NCI-H1092 treated with DMSO at 0.1 percent for 48 hours (cell line): ENCODE results near the gene NEK11.
"Not testable (repeated sequence)": the region's sequence is repeated elsewhere in the genome, so short reads cannot be mapped to it uniquely, and the experiment has no call there.

Source experiments
- DNase-seq: peaks from one replicate; lab custom pipeline; 2025; lab: John Stamatoyannopoulos, UW

Gene NEK11

DNA sequence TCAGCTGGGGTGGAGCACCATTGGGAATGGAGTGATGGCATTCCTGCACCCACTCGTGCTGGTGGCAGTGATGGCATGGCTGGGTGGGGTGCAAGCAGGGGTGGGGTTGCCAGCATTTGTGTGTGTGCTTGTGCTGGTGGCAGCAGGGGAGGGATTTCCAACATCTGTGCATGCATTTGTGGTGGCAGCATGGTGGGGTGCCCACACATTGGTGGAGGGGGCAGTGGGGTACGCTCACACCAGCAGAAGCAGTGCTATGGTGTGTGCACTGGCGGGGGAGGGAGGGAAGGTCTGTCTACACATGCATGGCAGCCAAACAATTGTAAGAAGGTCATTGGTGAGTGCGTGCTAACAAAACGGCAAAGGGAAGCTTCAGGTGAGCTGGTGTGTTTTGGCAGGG, 278.2 kb downstream of the NEK11 start:
- no peak for DNase-seq

DNA sequence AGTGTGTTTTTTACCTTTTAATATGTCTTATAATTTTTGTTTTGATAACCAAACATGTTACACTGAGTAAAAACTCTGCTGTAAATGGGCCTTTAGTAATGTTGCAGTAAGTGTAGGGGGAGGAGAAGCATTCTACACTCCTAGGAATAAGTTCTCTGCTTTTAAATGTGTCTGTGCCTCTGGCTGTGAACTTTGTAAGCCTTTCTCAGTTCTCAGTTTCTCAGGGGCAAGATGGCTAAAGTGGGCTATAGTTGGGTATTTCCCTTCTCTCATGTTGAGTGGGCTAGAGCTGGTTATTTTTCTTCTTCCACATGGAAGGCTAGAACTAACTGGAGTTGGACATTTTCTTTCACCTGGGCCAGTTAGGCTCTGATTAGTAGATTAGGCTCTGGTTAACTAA, 279.6 kb downstream of the NEK11 start:
- DNase-seq, result no peak

DNA sequence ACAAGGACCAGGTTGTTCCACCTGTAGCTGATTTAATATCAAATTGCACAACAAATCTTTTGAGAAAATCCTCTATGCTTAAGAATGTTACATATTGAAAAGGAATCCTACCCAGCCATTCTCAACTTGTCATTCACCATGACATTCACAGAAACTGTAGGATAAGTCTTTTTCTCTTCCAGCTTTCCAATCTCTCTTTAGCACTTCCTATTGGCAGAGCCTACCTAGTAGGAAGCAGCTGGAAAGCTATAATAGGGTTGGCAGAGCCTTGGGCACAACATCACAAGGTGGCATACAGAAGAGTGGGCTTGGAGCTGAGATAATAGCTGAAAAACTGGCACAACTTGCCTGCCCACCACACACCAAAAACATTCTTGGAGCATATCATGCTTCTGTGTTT, 287.6 kb downstream of the NEK11 start:
- DNase-seq, result no peak

- no peak for DNase-seq
These were observed 288.5 kb downstream of the NEK11 start for GRCh38 chr3:131315162-131315561.

DNA sequence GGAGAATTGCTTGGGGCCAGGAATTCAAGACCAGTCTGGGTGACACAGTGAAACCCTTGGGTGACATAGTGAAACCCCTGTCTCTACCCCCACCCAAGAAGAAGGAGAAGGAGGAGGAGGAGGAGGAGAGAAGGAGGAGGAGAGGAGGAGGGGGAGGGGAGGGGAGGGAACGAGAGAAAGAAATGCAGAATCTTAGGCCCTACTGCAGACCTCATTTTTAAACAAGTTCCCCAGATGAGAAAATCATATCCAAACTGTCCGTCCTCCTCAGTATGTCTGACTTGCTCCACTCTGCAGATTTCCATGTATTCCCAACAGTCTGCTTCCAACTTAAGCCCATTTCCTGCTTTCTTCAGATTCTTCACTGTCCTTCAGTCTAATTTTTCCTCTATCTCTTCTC, 291.0 kb downstream of the NEK11 start:
- no peak for DNase-seq

DNA sequence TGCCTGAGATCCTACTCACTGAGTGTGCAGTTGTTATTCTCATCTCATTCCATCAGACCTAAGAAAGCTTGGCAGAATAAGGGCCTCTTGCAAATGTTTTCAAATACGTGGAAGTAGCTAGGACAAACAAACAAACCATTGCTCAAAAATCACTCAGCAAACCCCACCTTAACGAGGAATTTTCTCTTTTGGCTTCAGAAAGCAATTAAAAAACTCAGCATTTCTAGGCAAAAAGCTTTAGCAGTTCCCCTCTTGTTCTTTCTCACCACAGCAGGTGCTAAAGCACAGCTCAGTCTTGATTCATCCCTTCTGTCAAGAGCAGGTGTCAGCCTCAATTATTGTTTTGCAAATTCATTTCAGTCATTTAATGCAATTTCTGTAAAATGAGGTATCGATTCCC, 296.3 kb downstream of the NEK11 start:
- DNase-seq, result no peak

DNA sequence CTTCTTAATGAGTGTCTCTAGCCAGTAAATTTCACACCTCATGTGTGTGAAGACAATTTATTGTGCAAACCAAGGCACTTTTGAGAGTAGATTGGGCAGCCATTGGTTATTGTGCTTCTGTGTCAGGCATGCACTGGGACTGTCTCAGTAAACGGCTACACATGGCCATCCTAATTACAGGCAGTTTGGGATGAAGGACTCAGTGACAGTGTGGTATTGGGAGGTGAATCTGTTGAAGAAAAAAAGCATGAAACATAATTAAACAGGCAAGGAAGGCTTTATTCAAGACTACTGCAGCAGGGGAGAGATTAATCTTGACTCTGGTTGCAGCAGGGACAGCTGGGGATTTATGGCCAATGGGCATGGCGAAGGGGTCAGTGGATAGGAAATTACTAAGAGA, 297.1 kb downstream of the NEK11 start:
- DNase-seq, result no peak

- DNase-seq, result no peak
These were observed 298.2 kb downstream of the NEK11 start for GRCh38 chr3:131324923-131325322.

GRCh38 chr3:131326307-131326706, 299.6 kb downstream of the NEK11 start:
- no peak for DNase-seq

- DNase-seq, result no peak
These were observed 302.0 kb downstream of the NEK11 start for GRCh38 chr3:131328721-131329120.

DNA sequence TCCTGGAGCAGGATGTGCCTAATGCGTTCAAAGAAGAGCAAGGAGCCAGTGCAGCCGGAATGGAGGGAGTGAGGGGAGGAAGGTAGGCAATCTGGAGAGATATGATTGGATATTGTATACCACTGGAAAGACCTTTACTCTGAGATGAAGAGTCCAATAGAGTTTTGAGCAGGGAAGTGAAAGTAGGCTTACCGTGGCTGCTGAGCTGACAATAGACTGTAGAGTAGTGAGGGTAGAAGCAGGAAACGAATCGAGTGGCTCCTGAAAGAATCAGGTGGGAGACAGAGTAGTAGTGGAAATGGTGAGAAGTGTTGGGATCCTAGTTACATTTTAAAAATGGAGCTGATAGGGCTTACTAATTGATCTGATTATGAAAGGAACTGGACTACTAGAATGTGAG, 303.1 kb downstream of the NEK11 start:
- DNase-seq, result no peak

GRCh38 chr3:131331456-131332085, 304.9 kb downstream of the NEK11 start:
- DNase-seq, result not testable (repeated sequence)

- DNase-seq, result no peak
These were observed 312.4 kb downstream of the NEK11 start for GRCh38 chr3:131338948-131339640.

DNA sequence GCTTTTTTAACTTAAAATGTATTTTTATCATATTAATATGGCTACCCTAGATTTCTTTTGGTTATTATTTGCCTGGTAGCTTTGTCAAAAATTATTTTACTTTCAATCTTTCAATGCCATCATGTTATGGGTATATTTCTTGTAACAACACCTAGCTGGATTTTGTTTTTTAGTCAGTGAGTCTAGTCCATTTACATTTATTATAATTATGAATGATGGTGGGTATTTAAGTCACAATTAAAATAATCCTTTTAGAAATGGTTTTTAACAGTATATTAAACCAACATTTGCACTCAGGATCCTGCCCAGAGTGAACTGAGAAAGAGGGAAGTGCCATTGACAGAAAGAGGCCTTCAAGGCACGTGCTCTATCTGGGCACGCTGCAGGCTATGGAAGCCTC, 315.1 kb downstream of the NEK11 start:
- DNase-seq, result no peak

DNA sequence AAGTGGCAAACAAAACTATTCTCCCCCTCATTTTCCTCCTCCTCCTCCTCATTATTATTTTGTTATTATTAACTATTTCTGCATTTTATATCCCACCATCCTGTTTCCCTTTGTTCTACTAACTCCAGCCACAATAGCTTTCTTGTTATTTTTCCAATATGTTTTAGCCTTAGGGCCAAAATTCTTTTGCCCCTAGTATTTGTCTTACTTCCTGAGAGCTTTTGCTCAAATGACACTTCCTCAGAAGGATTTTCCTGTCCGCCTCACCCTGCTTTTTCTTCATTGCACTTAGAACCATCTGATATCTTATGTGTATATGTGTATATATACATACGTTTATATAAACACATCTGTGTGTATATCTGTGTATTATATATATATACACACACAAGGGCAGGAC, 322.2 kb downstream of the NEK11 start:
- DNase-seq, result no peak

DNA sequence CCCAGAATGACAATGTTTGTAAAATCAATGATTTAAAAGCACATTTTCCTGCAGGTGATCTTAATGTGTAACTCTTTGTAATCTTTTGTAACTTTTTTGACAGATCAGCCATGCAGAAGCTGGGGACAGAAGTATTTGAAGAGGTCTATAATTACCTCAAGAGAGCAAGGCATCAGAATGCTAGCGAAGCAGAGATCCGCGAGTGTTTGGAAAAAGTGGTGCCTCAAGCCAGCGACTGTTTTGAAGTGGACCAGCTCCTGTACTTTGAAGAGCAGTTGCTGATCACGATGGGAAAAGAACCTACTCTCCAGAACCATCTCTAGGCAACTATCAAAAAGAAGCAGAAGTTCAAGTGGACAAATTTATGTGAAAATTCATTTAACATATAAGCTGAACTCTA, 322.8 kb downstream of the NEK11 start:
- no peak for DNase-seq

DNA sequence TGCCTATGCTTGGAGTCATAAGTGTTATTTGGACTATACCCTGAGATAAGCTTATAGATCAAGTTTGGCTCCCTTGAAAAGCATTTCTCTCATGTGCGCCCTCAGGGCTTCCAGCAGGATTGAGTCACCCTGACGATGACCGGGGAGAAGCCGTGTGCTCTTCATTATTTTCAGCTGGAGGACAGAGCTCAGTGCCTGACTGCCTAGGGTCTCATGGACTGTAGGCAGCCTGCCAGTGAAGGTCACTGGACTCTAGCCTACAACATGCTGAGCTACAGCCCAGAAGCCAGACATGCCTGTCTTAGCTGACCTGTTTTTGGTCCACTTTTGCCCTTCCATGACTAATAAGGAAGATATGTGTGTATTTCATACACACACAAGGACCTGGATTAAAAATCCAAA, 323.3 kb downstream of the NEK11 start:
- no peak for DNase-seq

DNA sequence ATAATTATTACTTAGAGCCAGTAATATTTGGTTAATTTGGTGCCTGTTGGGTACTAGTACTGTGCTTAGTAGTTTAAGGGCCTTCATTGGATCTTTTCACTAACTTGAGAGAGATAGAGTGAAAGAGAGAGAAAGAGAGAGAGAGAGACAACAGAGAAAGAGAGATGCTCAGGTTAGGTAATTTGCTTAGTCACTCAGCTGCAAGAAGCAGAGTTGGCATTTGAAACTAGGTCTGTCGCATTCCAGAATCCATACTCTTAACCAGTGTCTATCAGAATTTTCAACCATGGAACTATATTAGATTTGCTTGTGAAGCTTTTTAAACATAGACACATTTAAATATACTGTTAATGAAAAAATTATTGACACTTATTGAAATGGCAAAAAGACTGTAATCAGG, 323.8 kb downstream of the NEK11 start:
- no peak for DNase-seq

GRCh38 chr3:131353016-131353877, 326.6 kb downstream of the NEK11 start:
- no peak for DNase-seq

- DNase-seq, result no peak
These were observed 327.3 kb downstream of the NEK11 start for GRCh38 chr3:131353986-131354385.

DNA sequence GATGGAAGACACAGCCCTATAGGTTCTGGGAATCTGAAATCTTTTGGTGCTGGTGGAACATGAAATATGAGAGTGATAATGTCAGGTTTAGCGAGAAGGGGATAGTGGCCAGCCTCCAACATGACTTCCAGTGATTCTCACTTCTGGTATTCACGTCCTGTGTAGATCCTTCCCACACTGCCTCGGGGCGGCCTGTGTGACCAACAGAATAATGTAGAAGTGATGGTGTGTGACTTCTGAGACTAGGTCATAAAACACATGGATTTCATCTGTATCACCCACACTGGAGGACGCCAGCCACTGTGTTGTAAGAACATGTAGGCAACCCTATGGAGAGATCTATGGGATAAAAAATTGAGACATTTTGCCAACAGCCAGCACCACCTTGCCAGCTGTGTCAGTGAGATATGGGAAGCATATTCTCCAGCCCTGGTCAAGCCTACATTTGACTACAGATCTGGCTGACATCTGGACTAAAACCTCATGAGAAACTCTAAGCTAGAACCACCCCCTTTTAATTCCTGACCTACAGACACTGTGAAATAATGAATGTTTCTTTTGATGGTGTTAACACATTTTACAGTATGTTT, 329.4 kb downstream of the NEK11 start:
- DNase-seq, result no peak

- no peak for DNase-seq
These were observed 330.6 kb downstream of the NEK11 start for GRCh38 chr3:131357275-131357674.
